ENCODE measurements around the gene FBXO40. TPM values are rescaled to one million over a fixed set of nuclear protein-coding genes. Genes with fewer than 3 reads are reported as not detected.

FBXO40 gene
- total RNA-seq, 1 donor from 2014 or later = not detected

- TF ChIP-seq, protein P1, sequence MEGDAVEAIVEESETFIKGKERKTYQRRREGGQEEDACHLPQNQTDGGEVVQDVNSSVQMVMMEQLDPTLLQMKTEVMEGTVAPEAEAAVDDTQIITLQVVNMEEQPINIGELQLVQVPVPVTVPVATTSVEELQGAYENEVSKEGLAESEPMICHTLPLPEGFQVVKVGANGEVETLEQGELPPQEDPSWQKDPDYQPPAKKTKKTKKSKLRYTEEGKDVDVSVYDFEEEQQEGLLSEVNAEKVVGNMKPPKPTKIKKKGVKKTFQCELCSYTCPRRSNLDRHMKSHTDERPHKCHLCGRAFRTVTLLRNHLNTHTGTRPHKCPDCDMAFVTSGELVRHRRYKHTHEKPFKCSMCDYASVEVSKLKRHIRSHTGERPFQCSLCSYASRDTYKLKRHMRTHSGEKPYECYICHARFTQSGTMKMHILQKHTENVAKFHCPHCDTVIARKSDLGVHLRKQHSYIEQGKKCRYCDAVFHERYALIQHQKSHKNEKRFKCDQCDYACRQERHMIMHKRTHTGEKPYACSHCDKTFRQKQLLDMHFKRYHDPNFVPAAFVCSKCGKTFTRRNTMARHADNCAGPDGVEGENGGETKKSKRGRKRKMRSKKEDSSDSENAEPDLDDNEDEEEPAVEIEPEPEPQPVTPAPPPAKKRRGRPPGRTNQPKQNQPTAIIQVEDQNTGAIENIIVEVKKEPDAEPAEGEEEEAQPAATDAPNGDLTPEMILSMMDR (IDR thresholded peaks at IDR 0.05; ENCODE audit: insufficient read depth, low read length, poor library complexity, severe bottlenecking) = no peak
- no peak overlapping the region for H3K4me3 ChIP-seq (ENCODE audit: low read depth, low read length)
- DNase-seq (ENCODE audit: low read depth) = no peak
- H3K36me3 ChIP-seq (ENCODE audit: control insufficient read depth, insufficient read depth, low read length) = no peaks in the 10 kb centered on the region
- no peaks in the 10 kb centered on the region for H3K27me3 ChIP-seq (ENCODE audit: control insufficient read depth, insufficient read depth, low read length)
Measured at GRCh38 chr3:121642601-121643314, 49.6 kb downstream of the FBXO40 start.

DNA sequence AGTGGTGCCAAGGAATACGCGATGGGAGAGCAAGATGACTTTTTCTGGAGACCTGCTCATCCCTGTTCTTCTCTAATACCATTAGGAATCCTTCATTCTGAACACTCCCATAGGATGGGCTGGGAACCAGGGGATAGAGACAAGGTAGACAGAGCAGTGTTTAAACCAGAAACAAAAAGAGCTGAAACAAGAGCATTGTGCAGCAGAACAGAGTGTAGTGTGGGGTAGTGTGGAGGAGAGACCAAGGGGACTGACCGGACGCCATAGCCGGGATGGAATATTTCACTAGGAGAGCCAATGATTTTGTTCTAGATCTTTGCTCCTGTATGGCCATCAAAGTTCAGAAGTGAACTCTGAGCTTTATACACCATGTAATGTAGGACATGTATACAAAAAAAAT lies 51.9 kb downstream of the FBXO40 start:
- TF ChIP-seq, protein P1 (IDR thresholded peaks at IDR 0.05; ENCODE audit: insufficient read depth, low read length, poor library complexity, severe bottlenecking) = no peak
- no peaks in the 10 kb centered on the region for H3K36me3 ChIP-seq (ENCODE audit: control insufficient read depth, insufficient read depth, low read length)
- no peaks in the 10 kb centered on the region for H3K27me3 ChIP-seq (ENCODE audit: control insufficient read depth, insufficient read depth, low read length)
- DNase-seq (ENCODE audit: low read depth) = no peak
- H3K4me3 ChIP-seq (ENCODE audit: low read depth, low read length) = no peak overlapping the region

DNA sequence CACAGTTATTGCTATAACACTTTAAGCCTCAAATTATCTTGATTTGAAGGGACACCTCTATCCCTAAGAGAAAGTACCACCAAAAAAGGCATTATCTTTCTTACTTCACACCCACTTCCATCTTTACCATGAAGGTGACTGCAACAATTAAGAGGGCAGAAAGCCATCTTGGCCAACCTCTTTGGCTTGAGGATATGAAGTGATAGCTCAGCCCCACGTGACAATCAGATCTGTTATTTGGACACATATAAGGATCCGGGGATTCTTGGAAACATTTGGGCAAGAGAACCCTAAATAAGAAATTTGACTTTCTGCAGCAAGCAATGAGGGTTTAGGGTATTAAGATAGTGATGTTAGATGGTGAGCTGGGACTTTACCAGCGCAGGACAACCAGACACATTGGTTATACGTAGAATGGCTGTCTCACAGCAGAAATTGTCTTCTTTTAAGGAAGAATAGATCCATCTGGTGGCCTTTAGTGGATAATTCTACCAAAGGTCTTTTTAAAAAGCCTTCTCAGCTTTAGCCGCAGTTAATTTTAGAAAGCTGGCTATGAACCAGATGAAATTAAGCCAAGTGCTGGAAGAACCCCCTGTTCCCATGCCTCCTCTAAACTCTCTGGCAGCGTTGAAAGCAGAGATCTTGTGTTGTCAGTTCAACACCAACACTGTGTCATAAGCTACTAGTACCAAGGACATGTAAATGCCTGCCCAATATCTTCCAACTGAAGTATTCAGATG lies 55.2 kb downstream of the FBXO40 start:
- H3K36me3 ChIP-seq (ENCODE audit: control insufficient read depth, insufficient read depth, low read length) = no peaks in the 10 kb centered on the region
- TF ChIP-seq, protein P1 (IDR thresholded peaks at IDR 0.05; ENCODE audit: insufficient read depth, low read length, poor library complexity, severe bottlenecking) = no peak
- no peaks in the 10 kb centered on the region for H3K27me3 ChIP-seq (ENCODE audit: control insufficient read depth, insufficient read depth, low read length)
- H3K4me3 ChIP-seq (ENCODE audit: low read depth, low read length) = no peak overlapping the region
- no peak for DNase-seq (ENCODE audit: low read depth)

- no peak overlapping the region for H3K4me3 ChIP-seq (ENCODE audit: low read depth, low read length)
- no peaks in the 10 kb centered on the region for H3K36me3 ChIP-seq (ENCODE audit: control insufficient read depth, insufficient read depth, low read length)
- no peak for DNase-seq (ENCODE audit: low read depth)
- H3K27me3 ChIP-seq (ENCODE audit: control insufficient read depth, insufficient read depth, low read length) = no peaks in the 10 kb centered on the region
- TF ChIP-seq, protein P1 (IDR thresholded peaks at IDR 0.05; ENCODE audit: insufficient read depth, low read length, poor library complexity, severe bottlenecking) = no peak
Measured at GRCh38 chr3:121649645-121650044, 56.5 kb downstream of the FBXO40 start.

DNA sequence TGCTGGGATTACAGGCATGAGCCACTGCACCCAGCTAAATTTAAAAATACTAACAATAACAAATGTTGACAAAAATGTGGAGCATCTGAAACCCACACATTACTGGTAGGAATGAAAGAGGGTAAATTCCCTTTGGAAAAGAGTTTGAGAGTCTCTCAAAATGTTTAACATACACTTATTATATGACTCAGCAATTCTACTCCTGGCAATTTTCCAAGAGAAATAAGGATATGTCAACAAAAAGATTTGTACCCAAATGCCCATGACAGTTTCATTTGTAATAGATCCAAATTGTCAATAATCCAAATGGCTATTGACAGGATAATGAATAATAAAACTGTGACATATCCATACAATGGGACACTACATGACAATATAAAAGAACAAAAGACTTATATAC lies 58.5 kb downstream of the FBXO40 start:
- TF ChIP-seq, protein P1 (IDR thresholded peaks at IDR 0.05; ENCODE audit: insufficient read depth, low read length, poor library complexity, severe bottlenecking) = no peak
- Histone ChIP-seq H3K4me3 (ENCODE audit: low read depth, low read length) (no peak overlapping the region), H3K36me3 (ENCODE audit: control insufficient read depth, insufficient read depth, low read length) (no peaks in the 10 kb centered on the region), H3K27me3 (ENCODE audit: control insufficient read depth, insufficient read depth, low read length) (no peaks in the 10 kb centered on the region)
- no peak for DNase-seq (ENCODE audit: low read depth)

All from kidney epithelial cell (primary cell).